Measurements from ENCODE around the gene TMEM176A.

TMEM176A gene

DNA sequence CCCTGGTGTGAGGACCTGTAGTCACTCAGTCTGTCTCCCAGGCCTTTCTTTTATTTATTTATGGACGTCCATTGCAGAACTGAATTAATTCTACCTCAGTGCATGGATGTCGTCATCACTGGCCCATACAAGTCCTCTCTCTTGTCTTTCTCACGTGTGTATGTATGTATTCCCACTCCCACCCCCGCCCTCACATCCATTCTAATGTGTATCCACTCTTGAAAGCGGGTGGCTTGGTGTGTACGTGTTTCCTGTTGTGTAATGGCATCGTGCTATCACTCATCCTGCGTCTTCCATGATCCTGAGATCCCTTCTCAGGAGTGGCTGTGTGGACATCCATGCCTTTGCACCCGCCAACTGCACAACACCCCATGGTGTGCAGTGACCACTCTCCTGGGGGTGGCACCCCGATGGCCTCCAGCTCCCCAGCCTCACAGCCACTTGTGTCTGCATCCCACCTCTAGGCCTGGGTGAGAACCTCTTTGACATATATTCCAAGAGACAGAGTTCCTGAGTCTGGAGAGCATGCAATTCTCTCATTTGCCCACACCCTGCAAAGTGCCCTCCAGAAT is 48.7 kb downstream of the TMEM176A start:
- FAIRE-seq, result no peak

- no peak for FAIRE-seq
Observed at GRCh38 chr7:150850273-150850672, 49.7 kb downstream of the TMEM176A start.

GRCh38 chr7:150851492-150852370 is 51.2 kb downstream of the TMEM176A start:
- no peak for FAIRE-seq

- no peak for FAIRE-seq
Observed at GRCh38 chr7:150852371-150852905, 51.9 kb downstream of the TMEM176A start, which contains the start of gene AOC1. AOC1 (plus strand) TSS chr7:150852517; CDS start chr7:150856471, 3,954 bp downstream.

DNA sequence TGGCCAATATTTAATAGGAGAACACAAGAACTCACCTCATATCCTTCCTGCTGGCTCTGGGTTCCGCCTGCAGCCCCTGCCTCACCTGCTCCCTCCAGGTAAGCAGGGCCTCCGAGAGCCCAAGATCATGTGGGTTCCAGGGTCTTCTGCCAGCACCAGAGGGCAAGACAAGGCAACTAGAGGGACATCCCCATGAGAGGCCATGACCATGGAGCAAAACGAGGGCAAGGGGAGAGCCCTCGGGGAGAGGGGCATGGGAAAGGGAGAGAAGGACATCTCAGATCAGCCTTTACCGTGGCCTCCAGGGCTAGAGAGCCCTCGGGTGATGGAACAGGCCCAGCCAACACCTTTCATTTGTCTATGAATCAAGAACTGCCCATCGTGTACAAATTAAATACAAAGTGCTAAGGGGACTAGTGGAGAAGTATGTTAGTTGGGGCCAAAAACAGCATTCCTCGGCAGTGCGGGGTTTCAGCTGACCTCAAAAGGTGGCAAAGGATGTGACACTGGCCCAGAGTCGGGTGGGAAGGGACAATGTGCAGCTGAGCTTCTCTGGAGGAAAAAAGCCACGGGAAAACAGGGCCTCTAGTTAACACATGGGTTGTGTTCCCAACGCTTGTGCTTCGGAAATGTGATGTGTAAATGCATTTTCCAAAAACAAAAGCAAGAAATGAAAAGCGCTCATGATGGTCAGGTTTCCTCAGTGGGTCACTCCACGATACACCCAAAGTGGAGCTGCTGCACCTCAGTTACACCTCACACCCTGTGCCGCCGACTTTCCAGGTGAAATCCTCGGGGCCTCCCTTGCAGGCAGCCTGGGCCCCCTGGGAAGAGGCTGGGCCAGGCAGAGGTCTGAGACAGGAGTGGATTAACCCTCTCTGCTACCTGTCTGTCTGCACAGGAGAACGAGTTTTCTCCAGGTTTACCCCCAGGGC is 53.8 kb downstream of the TMEM176A start:
- FAIRE-seq, result no peak

Data from TTC549 (cell line).